Ovary (tissue), 9 donors: Measurements from ENCODE around the gene STX2. TPM values are rescaled to one million over a fixed set of nuclear protein-coding genes. Genes with fewer than 3 reads are reported as not detected.

Experiments used
- DNase-seq, 5 donors: peaks; one replicate each; pipeline ENCODE4 v3.0.0-alpha.2; 2019 to 2020
- H3K27ac ChIP-seq, 2 donors: fragments of 200-600 bp; one replicate each; pipeline versions ENCODE4 v1.5.1 to v1.8.0; 2019 to 2022
- H3K27me3 ChIP-seq: fragments of 200-600 bp; one replicate; pipeline ENCODE4 v1.8.0; 2022
- H3K36me3 ChIP-seq: fragments of 200-600 bp; sonication (generic); one replicate; pipeline ENCODE4 v1.5.1; 2019
- H3K4me1 ChIP-seq: one replicate; pipeline ENCODE4 v1.8.1; 2013; ENCODE audit warnings: mild to moderate bottlenecking, moderate library complexity; ENCODE audit not compliant: insufficient read depth
- H3K4me3 ChIP-seq: fragments of 200-600 bp; sonication (generic); one replicate; pipeline ENCODE4 v1.5.1; 2017
- H3K9me3 ChIP-seq, 2 donors: fragments of 200-600 bp in 1 of 2; sonication (generic) in 1 of 2; one replicate each; pipeline versions ENCODE4 v1.5.1 to v1.8.1; 2013 to 2019; ENCODE audit warnings: mild to moderate bottlenecking in 1 of 2, moderate library complexity in 1 of 2
- EP300 ChIP-seq: sonication (generic); formaldehyde crosslinking; IDR thresholded peaks from one replicate; pipeline ENCODE4 v1.6.1; 2017; ENCODE audit warnings: antibody characterized with exemption
- POLR2A ChIP-seq: fragments of 450-650 bp; IDR thresholded peaks from one replicate; pipeline ENCODE4 v1.6.1; 2017; ENCODE audit warnings: antibody characterized with exemption, mild to moderate bottlenecking, moderate library complexity
- WGBS, 3 donors: extraction: QIAGEN DNeasy Blood & Tissue Kit in 1 of 3; methylation state at CpG; one replicate each; pipeline versions ENCODE4 v1.1.5 to v1.1.7; 2013 to 2017; 5-methylcytosine and 5-hydroxymethylcytosine counted together
- intact Hi-C, 4 donors: fragments of 100-400 bp; cut with DNase I; formaldehyde crosslinking; loops; one replicate each; pipeline versions ENCODE4 v1.11.0 to v1.15.1; 2022 to 2023
- polyA plus RNA-seq, 2 donors: library from polyadenylated mRNA; stranded (reverse); fragments of 200-250 nt in 1 of 2; fragments of 350-450 nt in 1 of 2; fragmentation: Illumina TruSeq in 1 of 2; extraction: RNeasy Lipid Tissue Mini Kit (QIAGEN cat#74804) in 1 of 2; gene quantifications; one replicate each; pipeline ENCODE4 v1.2.3, GENCODE V29; 2013 to 2014
- total RNA-seq, 7 donors: library from RNA; depleted of rRNA in 2 of 7; stranded (reverse); fragments of >200 nt in 2 of 7; fragmentation: NEBNext Ultra II Directional in 3 of 7; extraction: Animal tissue kit (Norgen Biotek cat#: 25700) in 3 of 7; gene quantifications; one replicate each; pipeline versions ENCODE4 v1.1.0 to v1.2.4, GENCODE V29; 2016 to 2023
- TF ChIP-seq, protein P1 (sequence below), 3 donors: fragments of 450-650 bp in 2 of 3; fragments of 200-600 bp in 1 of 3; IDR thresholded peaks; one replicate each; pipeline versions ENCODE4 v1.5.1 to v1.8.0; 2016 to 2022; ENCODE audit warnings: antibody characterized with exemption in 3 of 3, mild to moderate bottlenecking in 1 of 3
- donor health status: DM: no; HTN: no; CAD: no; lungs with moderate emphysema.
- donor health status: DM: no; HTN: no; CAD: no.
- donor health status: Bipolar disorder and iron deficiency.
- donor health status: DM: yes; HTN: yes; CAD: no.
- donor health status: DM: no; HTN: no; CAD: no.
- donor health status: DM: yes; HTN: yes; CAD: no.

The STX2 gene
- total and polyA plus RNA-seq, 9 donors: 12.9 to 26.9 (median 21.4) TPM

DNA sequence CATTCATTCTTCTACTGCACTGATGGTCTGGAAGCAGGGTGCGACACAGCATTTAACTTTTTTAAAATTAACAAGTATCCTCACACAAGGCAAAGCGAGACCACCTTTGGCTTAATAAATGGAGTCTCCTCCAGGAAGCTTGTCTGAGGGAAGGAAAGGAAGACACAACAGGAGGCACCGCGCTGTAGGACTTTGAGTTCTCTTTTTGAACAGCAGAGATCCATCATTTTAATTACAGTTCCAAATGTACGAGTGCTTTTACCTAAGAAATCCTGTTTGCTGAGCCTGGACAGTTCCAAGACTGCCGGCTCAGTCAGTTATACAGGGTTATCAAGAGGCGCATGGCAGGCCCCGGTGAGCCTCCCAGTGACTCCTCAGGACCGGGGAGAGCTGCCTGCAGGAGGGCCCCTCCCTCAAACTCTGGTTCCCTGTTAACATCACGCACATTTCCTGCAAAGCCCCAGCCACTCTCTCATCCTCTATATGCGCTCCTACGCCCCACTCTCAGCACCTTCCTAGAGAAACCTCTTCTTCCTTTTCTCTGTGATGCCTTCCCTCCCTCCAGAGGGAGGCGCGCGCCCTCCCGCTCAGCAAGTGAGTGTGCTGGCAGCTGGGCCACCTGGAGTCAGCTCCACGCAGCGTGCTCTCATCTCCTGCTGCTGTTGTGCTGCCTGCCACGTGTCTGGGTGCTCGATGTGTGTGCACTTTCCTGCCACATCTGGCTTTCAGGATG is 46.1 kb downstream of the STX2 start:
- H3K36me3 ChIP-seq: no peaks in the 10 kb centered on the region
- no peaks in the 10 kb centered on the region for H3K4me1 ChIP-seq
- TF ChIP-seq POLR2A (no peak), EP300 (no peak)
- TF ChIP-seq, protein P1, sequence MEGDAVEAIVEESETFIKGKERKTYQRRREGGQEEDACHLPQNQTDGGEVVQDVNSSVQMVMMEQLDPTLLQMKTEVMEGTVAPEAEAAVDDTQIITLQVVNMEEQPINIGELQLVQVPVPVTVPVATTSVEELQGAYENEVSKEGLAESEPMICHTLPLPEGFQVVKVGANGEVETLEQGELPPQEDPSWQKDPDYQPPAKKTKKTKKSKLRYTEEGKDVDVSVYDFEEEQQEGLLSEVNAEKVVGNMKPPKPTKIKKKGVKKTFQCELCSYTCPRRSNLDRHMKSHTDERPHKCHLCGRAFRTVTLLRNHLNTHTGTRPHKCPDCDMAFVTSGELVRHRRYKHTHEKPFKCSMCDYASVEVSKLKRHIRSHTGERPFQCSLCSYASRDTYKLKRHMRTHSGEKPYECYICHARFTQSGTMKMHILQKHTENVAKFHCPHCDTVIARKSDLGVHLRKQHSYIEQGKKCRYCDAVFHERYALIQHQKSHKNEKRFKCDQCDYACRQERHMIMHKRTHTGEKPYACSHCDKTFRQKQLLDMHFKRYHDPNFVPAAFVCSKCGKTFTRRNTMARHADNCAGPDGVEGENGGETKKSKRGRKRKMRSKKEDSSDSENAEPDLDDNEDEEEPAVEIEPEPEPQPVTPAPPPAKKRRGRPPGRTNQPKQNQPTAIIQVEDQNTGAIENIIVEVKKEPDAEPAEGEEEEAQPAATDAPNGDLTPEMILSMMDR (IDR thresholded peaks at IDR 0.05): no peak
- intact Hi-C loops: no loop called here
- WGBS, 3 donors: 69 to 70% (median 69%) methylated on average over 20 of the region's 20 CpGs
- no peaks in the 10 kb centered on the region for H3K27me3 ChIP-seq
- no peaks in the 10 kb centered on the region for H3K9me3 ChIP-seq
- no peak overlapping the region for H3K27ac ChIP-seq
- DNase-seq: no peak
- H3K4me3 ChIP-seq: no peak overlapping the region

- no peak for DNase-seq
- Histone ChIP-seq H3K9me3 (no peaks in the 10 kb centered on the region), H3K27ac (no peak overlapping the region), H3K4me3 (no peak overlapping the region), H3K4me1 (no peaks in the 10 kb centered on the region), H3K36me3 (no peaks in the 10 kb centered on the region), H3K27me3 (no peaks in the 10 kb centered on the region)
- WGBS, 3 donors: 27 to 62% (median 43%) methylated on average over 10 of the region's 10 CpGs
- TF ChIP-seq POLR2A (no peak), EP300 (no peak)
- TF ChIP-seq, protein P1 (IDR thresholded peaks at IDR 0.05): no peak
- intact Hi-C loops: no loop called here
These were observed 47.4 kb downstream of the STX2 start for GRCh38 chr12:130791629-130792028.

DNA sequence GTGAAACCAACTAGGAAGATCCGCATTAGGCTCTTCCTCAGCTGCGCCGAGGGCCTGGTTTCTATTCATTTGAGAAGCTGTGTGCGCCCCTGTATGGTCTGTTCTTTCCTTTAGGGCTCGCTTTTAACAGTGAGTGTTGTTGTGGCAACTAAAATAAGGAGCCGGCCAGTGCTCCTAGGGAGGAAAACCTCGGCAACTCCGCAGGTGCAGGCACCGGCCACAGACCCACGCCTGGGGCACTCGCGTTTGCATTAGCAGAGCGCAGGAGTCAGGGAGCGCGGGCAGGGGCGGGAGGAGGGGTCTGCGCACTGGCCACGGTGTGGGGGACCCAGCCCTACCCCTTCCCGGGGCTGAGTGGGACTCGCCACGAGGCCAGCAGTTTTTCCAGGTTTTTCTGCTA is 50.5 kb downstream of the STX2 start:
- Histone ChIP-seq H3K27ac (no peak overlapping the region), H3K27me3 (no peaks in the 10 kb centered on the region), H3K9me3 (no peaks in the 10 kb centered on the region), H3K4me3 (no peak overlapping the region), H3K4me1 (no peaks in the 10 kb centered on the region), H3K36me3 (no peaks in the 10 kb centered on the region)
- intact Hi-C loops: no loop called here
- TF ChIP-seq POLR2A (no peak), EP300 (no peak)
- TF ChIP-seq, protein P1 (IDR thresholded peaks at IDR 0.05): no peak
- DNase-seq: no peak
- WGBS, 3 donors: 81 to 82% (median 82%) methylated on average over 21 of the region's 21 CpGs

DNA sequence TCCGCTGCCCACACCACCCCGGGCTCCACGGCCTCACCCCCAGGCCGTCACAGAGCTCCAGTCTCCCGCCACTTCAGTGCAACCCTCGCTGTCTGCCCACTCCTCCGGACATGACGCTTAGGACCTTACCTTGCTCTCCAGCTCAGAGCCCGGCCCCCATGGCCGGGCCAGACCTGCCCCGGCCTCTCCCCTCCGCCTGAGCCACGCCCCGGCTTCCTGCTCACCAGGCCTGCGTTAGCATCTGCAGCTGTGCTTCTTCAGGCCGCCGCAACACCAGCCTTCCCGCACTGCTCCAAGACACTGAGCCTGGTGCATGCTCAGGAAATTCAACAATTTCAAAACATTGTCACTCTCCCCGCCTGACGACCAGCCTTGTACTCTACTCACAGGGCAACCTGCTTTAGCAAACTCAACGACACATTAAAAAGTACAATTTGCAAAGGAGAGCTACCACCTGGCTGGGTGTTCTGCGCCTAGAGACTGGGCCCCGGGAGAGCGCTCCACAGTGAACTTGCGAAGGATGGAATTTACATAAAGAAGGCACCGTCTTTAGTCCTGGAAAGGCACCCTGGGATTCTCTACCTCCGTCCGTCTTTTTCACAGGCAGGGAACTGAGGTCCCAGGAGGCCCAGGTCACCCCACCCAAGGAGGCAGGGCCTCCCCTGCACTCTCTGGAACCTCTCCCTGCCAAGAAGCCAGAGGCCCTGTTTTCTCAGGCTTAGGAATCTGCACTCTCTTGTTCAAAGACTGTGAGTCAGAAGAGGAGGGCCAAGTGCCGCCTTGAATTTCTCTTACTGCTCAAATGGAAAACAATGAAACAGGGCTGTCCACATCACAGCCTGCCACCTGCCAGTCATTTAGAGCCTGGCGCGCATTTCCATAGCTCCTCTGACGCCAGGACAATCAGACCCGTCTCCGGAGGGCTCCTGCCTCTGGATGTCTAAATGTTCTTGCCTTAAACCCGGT is 51.3 kb downstream of the STX2 start:
- no peaks in the 10 kb centered on the region for H3K4me1 ChIP-seq
- TF ChIP-seq EP300 (no peak), POLR2A (no peak)
- TF ChIP-seq, protein P1 (IDR thresholded peaks at IDR 0.05): no peak
- intact Hi-C loops: no loop called here
- DNase-seq: no peak
- H3K27ac ChIP-seq: no peak overlapping the region
- no peaks in the 10 kb centered on the region for H3K9me3 ChIP-seq
- 87 to 90% (median 87%) methylated on average over 32 to 35 of the region's 35 CpGs for WGBS, 3 donors
- H3K4me3 ChIP-seq: no peak overlapping the region
- H3K36me3 ChIP-seq: no peaks in the 10 kb centered on the region
- no peaks in the 10 kb centered on the region for H3K27me3 ChIP-seq
